ENCODE data around the gene ITK.

GRCh38 chr5:157259699-157260098, 79.1 kb downstream of the ITK start:
- TF ChIP-seq CTCF (conservative IDR thresholded peaks at IDR 0.05; ENCODE audit: low read depth in 2 of 2) = no peak
- no peak for TF ChIP-seq EZH2phosphoT487 (IDR thresholded peaks at IDR 0.05; ENCODE audit: unreplicated experiment)
- no peak for TF ChIP-seq POLR2AphosphoS5 (IDR thresholded peaks at IDR 0.05; ENCODE audit: low read depth)
- no peak for TF ChIP-seq EZH2 (IDR thresholded peaks at IDR 0.05; ENCODE audit: low read depth, unreplicated experiment)
- TF ChIP-seq REST (IDR thresholded peaks at IDR 0.05; ENCODE audit: unreplicated experiment) = no peak
- TF ChIP-seq CREB1 (CRISPR knock-in tag; IDR thresholded peaks at IDR 0.05; ENCODE audit: low read depth) = no peak
- TF ChIP-seq ZNF462 (CRISPR knock-in tag; IDR thresholded peaks at IDR 0.05) = no peak
- no peak for TF ChIP-seq STAT1 (IDR thresholded peaks at IDR 0.05; ENCODE audit: unreplicated experiment)
- no peak for TF ChIP-seq NANOG (IDR thresholded peaks at IDR 0.05; ENCODE audit: borderline replicate concordance)
- TF ChIP-seq ZNF331 (CRISPR knock-in tag; IDR thresholded peaks at IDR 0.05; ENCODE audit: low read depth) = no peak
- no peak for TF ChIP-seq ETS1 (IDR thresholded peaks at IDR 0.05)
- no peak for TF ChIP-seq JUNB (IDR thresholded peaks at IDR 0.05; ENCODE audit: unreplicated experiment)
